Transverse colon (tissue), 4 donors: ENCODE results near the gene FOXP1.

Experiments used
- POLR2A ChIP-seq: fragments of 450-650 bp; IDR thresholded peaks from one replicate; pipeline ENCODE4 v1.6.1; 2016; ENCODE audit warnings: antibody characterized with exemption, mild to moderate bottlenecking, moderate library complexity
- POLR2AphosphoS5 ChIP-seq, 3 donors: sonication (generic); formaldehyde crosslinking; IDR thresholded peaks; one replicate each; pipeline ENCODE4 v1.6.1; 2016; ENCODE audit warnings: antibody characterized with exemption in 3 of 3
- TF ChIP-seq, protein P1 (sequence below), 5 experiments: fragments of 200-600 bp in 3 of 5; fragments of 450-650 bp in 2 of 5; sonication (generic) in 3 of 5; IDR thresholded peaks; 1 replicate in 2 of 5; 2 replicates in 3 of 5; pipeline ENCODE4 v1.5.1; 2016 to 2017; ENCODE audit warnings: antibody characterized with exemption in 5 of 5, inconsistent platforms in 3 of 5, mild to moderate bottlenecking in 2 of 5, moderate library complexity in 1 of 5

DNA sequence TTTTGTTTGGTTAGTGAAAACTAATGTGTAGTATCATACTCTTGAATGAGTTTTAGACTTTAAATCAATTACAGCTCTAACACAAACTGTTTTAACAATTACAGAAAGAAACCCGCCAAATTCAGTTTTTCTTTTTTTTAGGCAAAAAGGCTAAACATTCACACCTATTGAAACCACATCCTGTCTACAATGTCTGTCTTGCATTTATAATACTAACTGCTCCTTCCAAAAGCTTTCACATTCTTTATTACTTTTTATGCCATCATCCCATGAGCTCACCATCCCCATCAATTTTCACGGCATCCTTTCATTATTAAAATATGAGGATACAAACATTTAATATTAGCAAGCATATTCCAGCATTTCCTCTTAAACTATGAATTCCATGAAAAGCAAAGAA, 593.3 kb downstream of the FOXP1 start:
- TF ChIP-seq, protein P1, sequence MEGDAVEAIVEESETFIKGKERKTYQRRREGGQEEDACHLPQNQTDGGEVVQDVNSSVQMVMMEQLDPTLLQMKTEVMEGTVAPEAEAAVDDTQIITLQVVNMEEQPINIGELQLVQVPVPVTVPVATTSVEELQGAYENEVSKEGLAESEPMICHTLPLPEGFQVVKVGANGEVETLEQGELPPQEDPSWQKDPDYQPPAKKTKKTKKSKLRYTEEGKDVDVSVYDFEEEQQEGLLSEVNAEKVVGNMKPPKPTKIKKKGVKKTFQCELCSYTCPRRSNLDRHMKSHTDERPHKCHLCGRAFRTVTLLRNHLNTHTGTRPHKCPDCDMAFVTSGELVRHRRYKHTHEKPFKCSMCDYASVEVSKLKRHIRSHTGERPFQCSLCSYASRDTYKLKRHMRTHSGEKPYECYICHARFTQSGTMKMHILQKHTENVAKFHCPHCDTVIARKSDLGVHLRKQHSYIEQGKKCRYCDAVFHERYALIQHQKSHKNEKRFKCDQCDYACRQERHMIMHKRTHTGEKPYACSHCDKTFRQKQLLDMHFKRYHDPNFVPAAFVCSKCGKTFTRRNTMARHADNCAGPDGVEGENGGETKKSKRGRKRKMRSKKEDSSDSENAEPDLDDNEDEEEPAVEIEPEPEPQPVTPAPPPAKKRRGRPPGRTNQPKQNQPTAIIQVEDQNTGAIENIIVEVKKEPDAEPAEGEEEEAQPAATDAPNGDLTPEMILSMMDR (IDR thresholded peaks at IDR 0.05) = no peak
- no peak for TF ChIP-seq POLR2AphosphoS5 (IDR thresholded peaks at IDR 0.05)
- TF ChIP-seq POLR2A = no peak
